Measurements from ENCODE around the gene ITPR1.

The ITPR1 gene

GRCh38 chr3:4716706-4717362, 223.7 kb downstream of the ITPR1 start:
- DNase-seq (ENCODE audit: low read depth), result no peak
- no peak for TF ChIP-seq CTCF (IDR thresholded peaks at IDR 0.05; ENCODE audit: low read depth, low read length, missing control alignments)
- no peak overlapping the region for H3K4me3 ChIP-seq (ENCODE audit: low read depth, low read length)
- in situ Hi-C loops (cut with HindIII; ENCODE audit: low sequenced_read_pairs), result no loop called here

- no peak overlapping the region for H3K4me3 ChIP-seq (ENCODE audit: low read depth, low read length)
- DNase-seq (ENCODE audit: low read depth), result no peak
- no peak for TF ChIP-seq CTCF (IDR thresholded peaks at IDR 0.05; ENCODE audit: low read depth, low read length, missing control alignments)
- in situ Hi-C loops (cut with HindIII; ENCODE audit: low sequenced_read_pairs), result no loop called here
Observed at GRCh38 chr3:4717363-4717740, 224.2 kb downstream of the ITPR1 start.

- no peak for DNase-seq (ENCODE audit: low read depth)
- TF ChIP-seq CTCF (IDR thresholded peaks at IDR 0.05; ENCODE audit: low read depth, low read length, missing control alignments), result no peak
- in situ Hi-C loops (cut with HindIII; ENCODE audit: low sequenced_read_pairs), result no loop called here
- no peak overlapping the region for H3K4me3 ChIP-seq (ENCODE audit: low read depth, low read length)
Observed at GRCh38 chr3:4718179-4718736, 225.1 kb downstream of the ITPR1 start.

GRCh38 chr3:4719046-4719501, 225.9 kb downstream of the ITPR1 start:
- TF ChIP-seq CTCF (IDR thresholded peaks at IDR 0.05; ENCODE audit: low read depth, low read length, missing control alignments), result no peak
- no peak overlapping the region for H3K4me3 ChIP-seq (ENCODE audit: low read depth, low read length)
- in situ Hi-C loops (cut with HindIII; ENCODE audit: low sequenced_read_pairs), result no loop called here
- no peak for DNase-seq (ENCODE audit: low read depth)

GRCh38 chr3:4720316-4721075, 227.3 kb downstream of the ITPR1 start:
- peak; percentile 82 for DNase-seq (ENCODE audit: low read depth)
- no peak overlapping the region for H3K4me3 ChIP-seq (ENCODE audit: low read depth, low read length)
- TF ChIP-seq CTCF (IDR thresholded peaks at IDR 0.05; ENCODE audit: low read depth, low read length, missing control alignments), result peak; percentile 44
- in situ Hi-C loops (cut with HindIII; ENCODE audit: low sequenced_read_pairs), result no loop called here

- in situ Hi-C loops (cut with HindIII; ENCODE audit: low sequenced_read_pairs), result no loop called here
- peak; percentile 91 for DNase-seq (ENCODE audit: low read depth)
- no peak for TF ChIP-seq CTCF (IDR thresholded peaks at IDR 0.05; ENCODE audit: low read depth, low read length, missing control alignments)
- H3K4me3 ChIP-seq (ENCODE audit: low read depth, low read length), result no peak overlapping the region
Observed at GRCh38 chr3:4721511-4721911, 228.4 kb downstream of the ITPR1 start.

All from astrocyte of the cerebellum (primary cell).